ENCODE data around the gene C3orf18. TPM values are rescaled to one million over a fixed set of nuclear protein-coding genes. Genes with fewer than 3 reads are reported as not detected.

C3orf18 gene
- total RNA-seq, 4 donors from 2014 or later, result 12.6 to 27.4 (median 15.4) TPM

DNA sequence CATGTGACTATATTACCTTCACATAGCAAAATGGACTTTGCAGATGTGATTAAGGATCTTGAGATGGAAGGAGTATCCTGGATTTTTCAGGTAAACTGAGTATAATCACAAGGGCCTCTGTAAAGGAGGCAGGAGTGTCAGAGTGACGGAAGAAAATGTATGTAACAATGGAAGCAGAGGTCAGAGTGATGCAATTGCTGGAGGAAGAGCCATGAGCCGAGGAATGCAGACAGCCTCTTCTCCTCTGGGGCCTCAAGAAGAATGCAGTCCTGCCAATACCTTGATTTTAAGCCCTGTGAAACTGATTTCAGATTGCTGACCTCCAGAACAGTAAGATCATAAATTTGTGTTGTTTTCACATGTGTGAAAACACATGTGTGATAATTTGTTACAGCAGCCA lies 16.8 kb upstream of the C3orf18 start:
- Histone ChIP-seq H3K36me3 (no peaks in the 10 kb centered on the region), H3K4me1 (peaks cover 84 to 85% of the 10 kb centered on the region in 2 donors), H3K27me3 (no peaks in the 10 kb centered on the region), H3K9me3 (no peaks in the 10 kb centered on the region), H3K27ac (peak overlapping the region; percentile 95 to 99 (median 97)), H3K4me3 (no peak overlapping the region)
- DNase-seq (no peak), ATAC-seq (peak; percentile 9 to 11)
- in situ Hi-C loops (cut with MboI; ENCODE audit: low sequenced_read_pairs in 4 of 4) (no loop called here), intact Hi-C loops (cut with DNase I; ENCODE audit: low total_unique reads) (loop anchor here (1.0 to 5.0 kb wide), 3 partner anchors 17 to 1388 kb away; partner anchors contain the start of gene ABHD14B)
- no peak for TF ChIP-seq POLR2A (IDR thresholded peaks at IDR 0.05)

GRCh38 chr3:50583897-50584296 lies 16.4 kb upstream of the C3orf18 start:
- no peaks in the 10 kb centered on the region for H3K27me3 ChIP-seq
- intact Hi-C loops (cut with DNase I; ENCODE audit: low total_unique reads), result loop anchor here (1.0 to 5.0 kb wide), 3 partner anchors 17 to 1388 kb away; partner anchors contain the start of gene ABHD14B
- H3K4me3 ChIP-seq, result no peak overlapping the region
- H3K27ac ChIP-seq, result peak overlapping the region; percentile 95 to 99 (median 97)
- DNase-seq, result peak; percentile 97 to 100
- no peaks in the 10 kb centered on the region for H3K36me3 ChIP-seq
- TF ChIP-seq POLR2A (IDR thresholded peaks at IDR 0.05), result peak; percentile 20 to 50
- TF ChIP-seq, protein P1, sequence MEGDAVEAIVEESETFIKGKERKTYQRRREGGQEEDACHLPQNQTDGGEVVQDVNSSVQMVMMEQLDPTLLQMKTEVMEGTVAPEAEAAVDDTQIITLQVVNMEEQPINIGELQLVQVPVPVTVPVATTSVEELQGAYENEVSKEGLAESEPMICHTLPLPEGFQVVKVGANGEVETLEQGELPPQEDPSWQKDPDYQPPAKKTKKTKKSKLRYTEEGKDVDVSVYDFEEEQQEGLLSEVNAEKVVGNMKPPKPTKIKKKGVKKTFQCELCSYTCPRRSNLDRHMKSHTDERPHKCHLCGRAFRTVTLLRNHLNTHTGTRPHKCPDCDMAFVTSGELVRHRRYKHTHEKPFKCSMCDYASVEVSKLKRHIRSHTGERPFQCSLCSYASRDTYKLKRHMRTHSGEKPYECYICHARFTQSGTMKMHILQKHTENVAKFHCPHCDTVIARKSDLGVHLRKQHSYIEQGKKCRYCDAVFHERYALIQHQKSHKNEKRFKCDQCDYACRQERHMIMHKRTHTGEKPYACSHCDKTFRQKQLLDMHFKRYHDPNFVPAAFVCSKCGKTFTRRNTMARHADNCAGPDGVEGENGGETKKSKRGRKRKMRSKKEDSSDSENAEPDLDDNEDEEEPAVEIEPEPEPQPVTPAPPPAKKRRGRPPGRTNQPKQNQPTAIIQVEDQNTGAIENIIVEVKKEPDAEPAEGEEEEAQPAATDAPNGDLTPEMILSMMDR (IDR thresholded peaks at IDR 0.05 in 4 of 5, conservative IDR thresholded peaks at IDR 0.05 in 1 of 5), result peak in 1 of 5 experiments; percentile 15
- peak; percentile 68 to 84 for ATAC-seq
- H3K4me1 ChIP-seq, result peaks cover 80 to 81% of the 10 kb centered on the region in 2 donors
- in situ Hi-C loops (cut with MboI; ENCODE audit: low sequenced_read_pairs in 4 of 4), result no loop called here
- H3K9me3 ChIP-seq, result no peaks in the 10 kb centered on the region

DNA sequence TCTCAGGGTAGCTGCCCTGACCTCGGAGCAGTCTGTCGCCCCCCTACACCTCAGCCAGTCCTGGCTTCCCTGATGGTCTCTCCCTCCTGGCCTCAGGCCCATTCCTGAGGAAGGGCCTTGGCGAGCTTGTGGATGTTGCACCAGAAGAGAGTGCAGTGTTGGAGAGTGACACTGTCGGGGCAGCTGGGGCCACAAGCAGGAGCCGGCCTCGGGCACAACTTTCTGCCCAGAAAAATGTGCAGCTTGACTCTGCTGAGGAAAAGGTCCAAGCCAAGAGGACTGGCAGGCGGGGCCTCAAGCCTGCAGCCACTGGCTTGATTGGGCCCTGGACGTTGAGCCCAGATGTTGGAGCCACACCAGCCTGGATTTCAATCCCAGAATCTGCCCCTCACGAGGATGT lies 14.5 kb upstream of the C3orf18 start:
- intact Hi-C loops (cut with DNase I; ENCODE audit: low total_unique reads) (loop anchor here (5.0 kb wide), 1 partner anchor 1390 kb away; the partner anchor contains the start of gene ABHD14B), in situ Hi-C loops (cut with MboI; ENCODE audit: low sequenced_read_pairs in 4 of 4) (no loop called here)
- TF ChIP-seq, protein P1 (IDR thresholded peaks at IDR 0.05 in 4 of 5, conservative IDR thresholded peaks at IDR 0.05 in 1 of 5), result no peak
- no peak for TF ChIP-seq POLR2A (IDR thresholded peaks at IDR 0.05)
- no peaks in the 10 kb centered on the region for H3K27me3 ChIP-seq
- DNase-seq (peak in 1 of 2 donors; percentile 86), ATAC-seq (peak in 1 of 2 donors; percentile 40)
- no peaks in the 10 kb centered on the region for H3K36me3 ChIP-seq
- no peaks in the 10 kb centered on the region for H3K9me3 ChIP-seq
- peak overlapping the region; percentile 95 to 99 (median 97) for H3K27ac ChIP-seq
- H3K4me3 ChIP-seq, result no peak overlapping the region
- peaks cover 62 to 63% of the 10 kb centered on the region in 2 donors for H3K4me1 ChIP-seq

DNA sequence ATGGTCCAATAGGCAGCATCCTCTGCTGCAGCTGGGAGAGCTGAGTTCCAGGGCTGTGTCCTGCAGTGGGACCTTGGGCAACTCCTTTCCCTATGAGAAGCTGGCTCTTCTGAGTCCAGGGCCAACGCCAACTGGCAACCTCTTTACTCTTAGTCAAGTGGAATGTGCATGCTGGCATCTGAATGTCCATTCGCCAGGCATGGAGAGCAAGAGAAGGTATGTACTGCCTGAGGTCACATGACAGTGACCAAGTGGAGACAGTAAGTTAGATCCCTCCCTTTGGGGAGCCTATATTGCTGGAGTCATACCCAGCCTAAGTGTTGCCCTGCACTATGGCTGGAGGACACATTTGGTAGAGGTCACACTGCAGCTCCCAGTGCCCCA lies 13.9 kb upstream of the C3orf18 start:
- no peaks in the 10 kb centered on the region for H3K27me3 ChIP-seq
- no peaks in the 10 kb centered on the region for H3K36me3 ChIP-seq
- no peak overlapping the region for H3K4me3 ChIP-seq
- DNase-seq (peak; percentile 83 to 97), ATAC-seq (peak; percentile 63 to 66)
- intact Hi-C loops (cut with DNase I; ENCODE audit: low total_unique reads) (loop anchor here (5.0 kb wide), 1 partner anchor 1391 kb away; the partner anchor contains the start of gene ABHD14B), in situ Hi-C loops (cut with MboI; ENCODE audit: low sequenced_read_pairs in 4 of 4) (no loop called here)
- no peaks in the 10 kb centered on the region for H3K9me3 ChIP-seq
- peak; percentile 33 to 51 for TF ChIP-seq POLR2A (IDR thresholded peaks at IDR 0.05)
- TF ChIP-seq, protein P1 (IDR thresholded peaks at IDR 0.05 in 4 of 5, conservative IDR thresholded peaks at IDR 0.05 in 1 of 5), result no peak
- peak overlapping the region; percentile 95 to 99 (median 97) for H3K27ac ChIP-seq
- H3K4me1 ChIP-seq, result peaks cover 55 to 56% of the 10 kb centered on the region in 2 donors

DNA sequence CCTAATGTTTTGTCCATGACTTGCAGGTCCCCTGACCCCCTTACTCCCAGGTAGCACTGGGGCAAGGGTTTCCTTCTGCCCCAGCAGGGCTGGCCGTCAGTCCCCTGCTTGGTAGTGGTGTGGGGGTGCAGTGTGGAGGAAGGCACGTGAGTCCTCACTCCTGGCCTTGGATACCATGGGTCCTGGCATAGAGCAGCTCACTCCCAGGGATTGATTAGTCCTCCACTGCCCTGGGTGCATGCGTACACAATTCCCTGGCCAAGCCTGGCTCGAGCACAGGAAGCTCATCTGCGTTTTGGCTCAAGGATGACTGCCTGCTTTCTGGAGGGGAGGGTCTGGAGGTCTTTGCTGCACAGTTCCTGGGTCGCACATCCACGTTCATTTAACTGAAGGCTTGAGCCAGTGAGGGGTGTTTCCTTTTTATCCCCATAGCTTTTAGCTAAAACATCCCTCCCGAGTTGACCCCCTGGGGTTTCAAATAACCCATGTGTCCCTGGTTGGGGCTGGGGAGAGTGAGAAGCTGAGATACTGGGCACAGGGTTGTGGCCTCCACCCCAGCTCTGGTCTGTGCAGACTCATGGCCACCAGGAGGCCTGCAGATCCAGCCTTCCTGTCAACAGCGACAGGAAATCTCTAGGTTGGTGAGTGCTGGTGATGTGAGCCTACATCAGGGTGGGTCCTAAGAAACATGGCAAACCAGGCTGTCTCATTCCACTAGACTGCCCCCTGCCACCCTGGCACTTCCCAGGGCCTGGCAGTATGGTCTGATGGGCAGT lies 13.3 kb upstream of the C3orf18 start:
- TF ChIP-seq, protein P1 (IDR thresholded peaks at IDR 0.05 in 4 of 5, conservative IDR thresholded peaks at IDR 0.05 in 1 of 5), result peak in 1 of 5 experiments; percentile 30
- no peak for TF ChIP-seq POLR2A (IDR thresholded peaks at IDR 0.05)
- H3K27me3 ChIP-seq, result no peaks in the 10 kb centered on the region
- peaks cover 50 to 51% of the 10 kb centered on the region in 2 donors for H3K4me1 ChIP-seq
- ATAC-seq (no peak), DNase-seq (no peak)
- in situ Hi-C loops (cut with MboI; ENCODE audit: low sequenced_read_pairs in 4 of 4), result no loop called here
- H3K27ac ChIP-seq, result peak overlapping the region; percentile 95 to 99 (median 97)
- H3K9me3 ChIP-seq, result no peaks in the 10 kb centered on the region
- no peak overlapping the region for H3K4me3 ChIP-seq
- intact Hi-C loops (cut with DNase I; ENCODE audit: low total_unique reads), result loop anchor here (5.0 kb wide), 1 partner anchor 1391 kb away; the partner anchor contains the start of gene ABHD14B
- no peaks in the 10 kb centered on the region for H3K36me3 ChIP-seq
